ENCODE data around the gene DOCK9.

The DOCK9 gene

GRCh38 chr13:98851276-98851675 is 126.6 kb downstream of the DOCK9 start:
- no peak for TF ChIP-seq CTCF (conservative IDR thresholded peaks at IDR 0.05)
- H3K27ac ChIP-seq: no peak overlapping the region

- H3K27ac ChIP-seq: no peak overlapping the region
- TF ChIP-seq CTCF (conservative IDR thresholded peaks at IDR 0.05): no peak
Observed at GRCh38 chr13:98848746-98849145, 129.1 kb downstream of the DOCK9 start.

- no peak for TF ChIP-seq CTCF (conservative IDR thresholded peaks at IDR 0.05)
- no peak overlapping the region for H3K27ac ChIP-seq
Observed at GRCh38 chr13:98847780-98848179, 130.1 kb downstream of the DOCK9 start.

GRCh38 chr13:98846986-98847385 is 130.9 kb downstream of the DOCK9 start:
- H3K27ac ChIP-seq: no peak overlapping the region
- TF ChIP-seq CTCF (conservative IDR thresholded peaks at IDR 0.05): no peak

GRCh38 chr13:98846521-98846920 is 131.3 kb downstream of the DOCK9 start:
- TF ChIP-seq CTCF (conservative IDR thresholded peaks at IDR 0.05): no peak
- no peak overlapping the region for H3K27ac ChIP-seq

- TF ChIP-seq CTCF (conservative IDR thresholded peaks at IDR 0.05): no peak
- no peak overlapping the region for H3K27ac ChIP-seq
Observed at GRCh38 chr13:98845742-98846141, 132.1 kb downstream of the DOCK9 start.

- no peak for TF ChIP-seq CTCF (conservative IDR thresholded peaks at IDR 0.05)
- no peak overlapping the region for H3K27ac ChIP-seq
Observed at GRCh38 chr13:98844021-98844420, 133.8 kb downstream of the DOCK9 start.

- no peak for TF ChIP-seq CTCF (conservative IDR thresholded peaks at IDR 0.05)
Observed at GRCh38 chr13:98843482-98843877, 134.4 kb downstream of the DOCK9 start.

More at GRCh38 chr13:98843482-98843877, 134.4 kb downstream of the DOCK9 start:
- H3K27ac ChIP-seq: no peak overlapping the region

All from VCaP (cell line).